ENCODE results near the gene ATP6V1F. TPM values are rescaled to one million over a fixed set of nuclear protein-coding genes. Genes with fewer than 3 reads are reported as not detected.

The ATP6V1F gene
- total RNA-seq, 1 experiment from 2014 or later: 97.0 TPM

- no peaks in the 10 kb centered on the region for H3K9me3 ChIP-seq
- H3K36me3 ChIP-seq: peaks cover 26% of the 10 kb centered on the region
- no peaks in the 10 kb centered on the region for H3K27me3 ChIP-seq
- DNase-seq: no peak
- H3K4me3 ChIP-seq: peak overlapping the region; percentile 75
Observed at GRCh38 chr7:128832880-128833147, 29.8 kb upstream of the ATP6V1F start.

DNA sequence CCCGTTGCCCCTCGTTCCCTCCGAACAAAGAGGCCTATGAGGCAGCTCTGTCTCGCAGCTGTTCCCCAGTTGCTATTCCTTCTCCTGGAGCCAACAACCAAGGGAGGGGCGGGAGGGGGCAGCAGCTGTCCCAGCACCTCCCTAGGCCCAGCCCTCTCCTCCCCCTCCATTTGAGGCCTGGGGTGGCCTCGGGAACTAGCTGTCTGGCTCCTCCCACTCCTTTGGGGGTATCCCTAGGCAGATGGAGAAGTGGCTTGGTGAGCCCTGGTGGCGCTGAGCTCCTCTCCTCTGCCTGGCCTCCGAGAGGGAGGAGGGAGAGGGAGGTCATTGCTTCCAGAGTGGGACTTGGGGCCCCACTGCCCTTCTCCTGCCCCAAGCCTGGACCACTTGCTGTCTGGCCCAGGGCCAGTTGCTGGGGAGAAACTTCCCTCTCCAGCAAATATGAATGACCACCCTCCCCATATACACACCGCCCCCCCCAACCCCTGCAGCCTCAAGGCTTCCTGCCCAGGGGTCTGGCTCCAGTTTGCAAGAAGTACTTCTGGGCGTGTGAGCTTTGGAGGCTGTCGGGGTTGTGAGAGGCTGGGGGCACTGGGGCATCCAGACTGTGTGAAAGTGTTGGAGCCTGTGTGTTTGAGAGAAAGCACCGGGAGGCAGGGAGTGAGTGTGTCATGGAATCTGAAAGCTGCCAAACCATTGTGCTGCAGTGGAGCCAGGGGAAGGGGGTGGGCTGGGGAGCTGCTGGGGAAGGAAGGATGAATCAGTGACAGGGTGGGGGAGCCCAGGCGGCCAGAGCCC is 29.3 kb upstream of the ATP6V1F start:
- H3K4me3 ChIP-seq: peak overlapping the region; percentile 75
- peaks cover 26% of the 10 kb centered on the region for H3K36me3 ChIP-seq
- H3K27me3 ChIP-seq: no peaks in the 10 kb centered on the region
- DNase-seq: peak; percentile 87
- no peaks in the 10 kb centered on the region for H3K9me3 ChIP-seq

GRCh38 chr7:128833946-128834325 is 28.7 kb upstream of the ATP6V1F start:
- no peak for DNase-seq
- Histone ChIP-seq H3K4me3 (no peak overlapping the region; the same call in 1 of the 2 replicates), H3K36me3 (peaks cover 26% of the 10 kb centered on the region), H3K27me3 (no peaks in the 10 kb centered on the region), H3K9me3 (no peaks in the 10 kb centered on the region)

DNA sequence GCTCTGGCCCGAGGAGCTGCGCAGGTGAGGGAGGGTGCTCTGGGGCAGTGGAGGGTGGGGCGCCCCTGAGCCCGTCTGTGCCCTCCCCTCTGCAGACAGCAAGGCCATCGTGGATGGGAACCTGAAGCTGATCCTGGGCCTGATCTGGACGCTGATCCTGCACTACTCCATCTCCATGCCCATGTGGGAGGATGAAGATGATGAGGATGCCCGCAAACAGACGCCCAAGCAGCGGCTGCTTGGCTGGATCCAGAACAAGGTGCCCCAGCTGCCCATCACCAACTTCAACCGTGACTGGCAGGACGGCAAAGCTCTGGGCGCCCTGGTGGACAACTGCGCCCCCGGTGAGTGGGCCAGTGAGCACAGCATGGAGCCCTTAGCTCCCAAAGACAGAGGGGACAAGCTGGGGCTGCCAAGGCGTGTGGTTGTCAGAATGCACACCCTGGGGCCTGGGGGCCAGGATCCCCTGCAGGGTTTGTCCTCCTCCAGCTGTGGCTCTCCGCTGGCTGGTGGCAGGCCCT is 27.4 kb upstream of the ATP6V1F start:
- H3K9me3 ChIP-seq: no peaks in the 10 kb centered on the region
- DNase-seq: no peak
- H3K27me3 ChIP-seq: no peaks in the 10 kb centered on the region
- peaks cover 36% of the 10 kb centered on the region for H3K36me3 ChIP-seq
- no peak overlapping the region for H3K4me3 ChIP-seq

DNA sequence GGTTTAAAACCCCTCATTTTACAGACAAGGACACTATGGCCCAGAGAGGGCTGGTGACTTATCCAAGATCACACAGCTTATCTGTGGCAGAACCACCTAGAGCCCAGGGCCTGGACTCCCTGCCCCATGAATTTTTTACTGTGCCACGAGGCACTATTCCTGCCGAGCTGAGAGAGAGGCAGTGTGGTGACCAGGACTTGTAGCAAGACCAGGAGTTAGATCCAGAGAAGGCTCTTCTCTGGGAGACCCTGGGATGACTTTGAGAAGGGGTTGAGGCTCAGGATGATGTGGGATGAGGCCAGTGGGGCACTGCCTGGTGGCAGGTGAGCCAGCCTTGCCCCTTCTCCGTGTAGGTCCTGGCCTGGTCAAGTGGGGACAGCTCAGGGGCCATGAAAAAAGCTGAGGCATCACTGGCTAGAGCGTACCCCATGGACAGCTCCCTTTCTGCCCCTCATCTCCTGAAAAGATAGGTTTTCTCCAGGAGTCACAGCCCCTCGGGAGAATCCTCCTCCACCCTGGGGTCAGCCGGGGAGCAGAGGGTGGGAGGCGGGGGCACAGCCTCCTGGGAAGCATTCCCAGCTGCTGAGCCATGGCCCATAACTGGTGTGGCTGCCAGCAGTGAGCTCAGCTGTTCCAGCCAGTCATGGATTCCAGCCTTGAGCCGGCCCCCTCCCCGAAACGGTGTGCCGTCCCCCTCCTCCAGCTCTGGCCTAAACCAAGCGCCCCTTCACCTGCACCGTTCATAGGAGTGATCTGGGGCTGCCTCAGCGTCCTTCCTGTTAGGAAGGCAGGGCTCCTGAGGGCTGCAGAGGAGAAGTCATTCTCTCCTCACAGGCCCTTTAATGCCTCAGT is 26.6 kb upstream of the ATP6V1F start:
- H3K27me3 ChIP-seq: no peaks in the 10 kb centered on the region
- H3K36me3 ChIP-seq: peaks cover 39% of the 10 kb centered on the region
- H3K9me3 ChIP-seq: no peaks in the 10 kb centered on the region
- peak; percentile 56 for DNase-seq
- H3K4me3 ChIP-seq: no peak overlapping the region

DNA sequence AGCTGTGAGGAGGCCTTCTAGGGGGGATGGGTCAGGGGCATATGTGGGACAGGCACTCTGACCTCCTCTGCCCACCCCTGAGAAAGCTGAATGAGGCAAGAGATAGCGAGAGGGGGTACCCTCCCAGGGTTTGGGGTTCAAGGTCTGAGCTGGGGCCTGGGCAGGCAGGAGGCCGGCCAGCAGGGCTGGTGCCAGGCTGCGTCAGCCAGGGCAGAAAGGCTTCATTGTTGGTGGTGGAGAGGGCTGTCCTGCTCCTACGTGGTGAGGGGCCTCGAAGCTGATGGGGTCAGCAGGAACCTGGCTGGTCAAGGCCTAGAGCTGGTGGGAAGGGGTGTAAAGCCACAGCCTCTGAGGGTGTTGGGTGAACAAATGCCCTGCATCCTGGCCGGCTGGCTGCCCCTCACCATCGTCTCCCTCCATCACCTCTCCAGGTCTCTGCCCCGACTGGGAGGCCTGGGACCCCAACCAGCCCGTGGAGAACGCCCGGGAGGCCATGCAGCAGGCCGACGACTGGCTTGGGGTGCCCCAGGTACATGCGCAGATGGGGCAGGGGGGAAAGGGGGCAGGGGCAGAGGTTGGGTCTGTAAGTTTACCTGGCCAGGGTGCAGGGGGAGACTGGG is 25.8 kb upstream of the ATP6V1F start:
- DNase-seq: no peak
- H3K27me3 ChIP-seq: no peaks in the 10 kb centered on the region
- no peak overlapping the region for H3K4me3 ChIP-seq
- H3K36me3 ChIP-seq: peaks cover 43% of the 10 kb centered on the region
- H3K9me3 ChIP-seq: no peaks in the 10 kb centered on the region

DNA sequence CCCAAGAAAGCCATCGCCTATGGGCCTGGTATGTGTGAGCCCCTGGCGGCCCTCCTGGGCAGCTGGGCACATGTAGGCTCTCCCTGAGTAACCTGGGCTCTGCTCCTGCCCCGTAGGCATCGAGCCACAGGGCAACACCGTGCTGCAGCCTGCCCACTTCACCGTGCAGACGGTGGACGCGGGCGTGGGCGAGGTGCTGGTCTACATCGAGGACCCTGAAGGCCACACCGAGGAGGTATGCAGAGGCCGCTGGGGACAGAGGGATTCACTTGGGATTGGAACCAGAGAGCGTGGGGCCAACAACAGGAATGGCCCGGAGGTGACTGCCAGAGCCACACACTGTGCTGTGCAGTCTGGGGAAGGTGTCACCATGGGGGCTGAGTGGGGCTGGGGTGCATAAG is 25.1 kb upstream of the ATP6V1F start:
- H3K9me3 ChIP-seq: no peaks in the 10 kb centered on the region
- peaks cover 47% of the 10 kb centered on the region for H3K36me3 ChIP-seq
- no peaks in the 10 kb centered on the region for H3K27me3 ChIP-seq
- DNase-seq: no peak
- no peak overlapping the region for H3K4me3 ChIP-seq

- Histone ChIP-seq H3K27me3 (no peaks in the 10 kb centered on the region), H3K36me3 (peaks cover 47% of the 10 kb centered on the region), H3K9me3 (no peaks in the 10 kb centered on the region), H3K4me3 (no peak overlapping the region)
- DNase-seq: no peak
Observed at GRCh38 chr7:128838109-128838779, 24.4 kb upstream of the ATP6V1F start.

- Histone ChIP-seq H3K27me3 (no peaks in the 10 kb centered on the region), H3K36me3 (peaks cover 53% of the 10 kb centered on the region), H3K9me3 (no peaks in the 10 kb centered on the region), H3K4me3 (no peak overlapping the region)
- no peak for DNase-seq
Observed at GRCh38 chr7:128838981-128839731, 23.5 kb upstream of the ATP6V1F start.

GRCh38 chr7:128839751-128840177 is 22.9 kb upstream of the ATP6V1F start:
- Histone ChIP-seq H3K27me3 (no peaks in the 10 kb centered on the region), H3K4me3 (no peak overlapping the region), H3K36me3 (peaks cover 56% of the 10 kb centered on the region), H3K9me3 (no peaks in the 10 kb centered on the region)
- no peak for DNase-seq

GRCh38 chr7:128840326-128841170 is 22.1 kb upstream of the ATP6V1F start:
- no peak overlapping the region for H3K4me3 ChIP-seq
- H3K9me3 ChIP-seq: no peaks in the 10 kb centered on the region
- no peak for DNase-seq
- H3K36me3 ChIP-seq: peaks cover 53% of the 10 kb centered on the region
- no peaks in the 10 kb centered on the region for H3K27me3 ChIP-seq

DNA sequence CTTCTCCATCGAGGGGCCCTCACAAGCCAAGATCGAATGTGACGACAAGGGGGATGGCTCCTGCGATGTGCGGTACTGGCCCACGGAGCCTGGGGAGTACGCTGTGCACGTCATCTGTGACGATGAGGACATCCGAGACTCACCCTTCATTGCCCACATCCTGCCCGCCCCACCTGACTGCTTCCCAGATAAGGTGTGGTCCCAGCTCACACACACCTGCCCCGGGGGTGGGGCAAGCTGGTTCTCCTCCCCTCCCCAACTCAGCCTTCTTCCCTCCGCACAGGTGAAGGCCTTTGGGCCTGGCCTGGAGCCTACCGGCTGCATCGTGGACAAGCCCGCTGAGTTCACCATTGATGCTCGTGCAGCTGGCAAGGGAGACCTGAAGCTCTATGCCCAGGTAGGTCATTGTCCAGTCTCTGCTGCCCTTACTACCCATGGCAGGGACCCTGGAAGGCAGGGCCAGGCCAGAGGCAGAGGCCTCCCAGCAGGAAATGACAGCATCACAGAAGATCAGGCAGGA is 21.4 kb upstream of the ATP6V1F start:
- Histone ChIP-seq H3K27me3 (no peaks in the 10 kb centered on the region), H3K36me3 (peaks cover 46% of the 10 kb centered on the region), H3K4me3 (no peak overlapping the region), H3K9me3 (no peaks in the 10 kb centered on the region)
- no peak for DNase-seq

- Histone ChIP-seq H3K9me3 (no peaks in the 10 kb centered on the region), H3K36me3 (peaks cover 39% of the 10 kb centered on the region), H3K4me3 (no peak overlapping the region), H3K27me3 (no peaks in the 10 kb centered on the region)
- DNase-seq: no peak
Observed at GRCh38 chr7:128841921-128842673, 20.6 kb upstream of the ATP6V1F start.

All from MG63 (cell line).